ENCODE measurements around the gene SMIM30. TPM values are rescaled to one million over a fixed set of nuclear protein-coding genes. Genes with fewer than 3 reads are reported as not detected.

The SMIM30 gene
- total and polyA plus RNA-seq, 2 of the 4 experiments (the other 2 are of a cell fraction), result 31.6 to 47.7 TPM

DNA sequence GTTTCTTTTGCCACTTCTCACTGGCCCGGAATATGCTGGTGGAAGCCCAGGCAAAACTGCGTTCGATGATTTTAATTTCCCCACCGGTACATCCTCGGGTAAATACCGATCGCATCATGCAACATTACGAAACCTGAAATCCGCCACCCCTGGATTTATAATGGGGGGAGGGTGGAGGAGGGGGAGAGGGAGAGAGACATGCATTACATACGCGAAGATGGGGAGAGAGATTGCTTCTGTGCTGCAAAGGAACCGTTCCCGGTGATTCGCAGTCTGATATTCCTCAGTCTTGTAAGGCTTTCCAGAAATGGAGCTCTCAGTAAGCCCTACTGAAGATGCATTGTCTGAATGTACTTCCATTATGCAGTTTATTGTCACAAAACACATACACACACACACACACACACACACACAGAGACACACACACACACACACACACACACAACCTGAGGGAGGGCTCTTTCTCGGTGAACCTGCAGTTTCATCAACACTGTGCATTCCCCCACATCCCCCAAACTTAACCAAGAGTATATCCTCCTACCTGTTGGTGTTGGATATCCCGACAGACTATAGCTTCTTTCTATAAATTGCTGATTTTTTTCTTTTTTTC lies 32.5 kb downstream of the SMIM30 start (continued):
- TF ChIP-seq SMC3 (IDR thresholded peaks at IDR 0.05; ENCODE audit: low read depth, low read length), result no peak
- no peak for TF ChIP-seq NFE2L2 (IDR thresholded peaks at IDR 0.05; ENCODE audit: low read depth, low read length)

DNA sequence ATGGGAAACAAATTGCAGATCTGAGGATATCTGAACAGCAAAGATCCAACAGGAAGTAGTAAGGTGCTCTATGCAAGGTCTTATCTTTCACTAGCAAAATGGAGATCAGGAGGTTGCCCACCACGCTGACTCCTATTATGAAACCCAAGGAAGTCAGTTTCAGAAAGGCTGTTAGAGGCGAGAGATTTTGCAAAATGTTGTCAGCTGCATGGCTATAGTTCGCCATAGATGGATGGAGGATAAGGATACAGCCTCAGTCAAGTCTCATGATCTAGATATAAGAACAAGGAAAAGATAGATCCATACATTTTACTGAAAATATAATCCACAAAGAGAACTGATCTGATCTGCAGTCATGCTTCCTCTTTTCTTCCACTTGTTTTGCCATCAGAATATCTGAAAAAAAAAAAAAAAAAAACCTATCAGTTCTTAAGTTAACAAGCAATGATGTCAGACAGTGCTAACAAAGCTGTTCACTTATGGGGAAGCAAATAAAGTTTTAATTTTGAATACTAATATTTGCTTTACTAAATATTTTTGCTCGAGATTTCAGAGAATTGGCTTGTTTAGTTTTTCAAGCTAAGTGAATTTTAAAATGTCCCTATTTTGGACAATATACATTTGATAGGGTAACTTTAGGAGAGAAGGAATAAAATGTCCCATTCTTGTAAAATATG lies 33.7 kb downstream of the SMIM30 start:
- Histone ChIP-seq H3K27ac (ENCODE audit: insufficient read depth, low read length) (no peak overlapping the region), H2BK15ac (ENCODE audit: low read depth, low read length) (no peak overlapping the region), H3K27me3 (ENCODE audit: control insufficient read depth, insufficient read depth, low read length) (no peaks in the 10 kb centered on the region), H2BK20ac (ENCODE audit: low read depth, low read length) (no peak overlapping the region), H3K9me1 (ENCODE audit: insufficient read depth, low read length) (no peaks in the 10 kb centered on the region; the same call in 1 of the 2 replicates), H3K14ac (replicated peaks; ENCODE audit: low read depth, low read length) (no peak overlapping the region), H3K4ac (ENCODE audit: low read depth, low read length) (no peak overlapping the region), H2BK5ac (ENCODE audit: low read depth, low read length, poor library complexity, severe bottlenecking) (no peak overlapping the region), H3K4me2 (ENCODE audit: low read depth, low read length) (no peak overlapping the region), H3K36me3 (ENCODE audit: control insufficient read depth, insufficient read depth, low read length) (no peaks in the 10 kb centered on the region), H2BK120ac (ENCODE audit: low read depth, low read length) (no peak overlapping the region), H3K23ac (ENCODE audit: low read depth, low read length) (no peak overlapping the region), H3K79me1 (ENCODE audit: low read depth in 1 of 2, low read length in 2 of 2) (no peaks in the 10 kb centered on the region), H3K18ac (ENCODE audit: low read depth, low read length) (no peak overlapping the region), H4K91ac (ENCODE audit: insufficient read depth, low read depth, low read length) (no peak overlapping the region), H2AK5ac (ENCODE audit: low read depth, low read length) (no peak overlapping the region), H2AK9ac (replicated peaks; ENCODE audit: low read depth, low read length, poor library complexity) (no peak overlapping the region), H3K56ac (ENCODE audit: extremely low read depth, insufficient read depth, low read length) (no peak overlapping the region), H4K5ac (ENCODE audit: low read depth, low read length) (no peak overlapping the region), H4K20me1 (ENCODE audit: insufficient read depth, low read length) (no peaks in the 10 kb centered on the region), H3K4me3 (ENCODE audit: insufficient read depth, low read depth, low read length) (no peak overlapping the region), H3K9ac (ENCODE audit: low read depth, low read length) (no peak overlapping the region), H4K8ac (ENCODE audit: low read depth in 2 of 2, low read length in 2 of 2) (no peak overlapping the region), H3K9me3 (ENCODE audit: control insufficient read depth, insufficient read depth, low read length) (no peaks in the 10 kb centered on the region), H3K4me1 (ENCODE audit: control insufficient read depth, insufficient read depth, low read length) (0 out of 2 replicates have a peak, but pooled peaks cover 3% of the 10 kb centered on the region), H2AFZ (replicated peaks; ENCODE audit: low read length, poor library complexity) (no peak overlapping the region)
- no peak for DNase-seq
- in situ Hi-C loops (cut with MboI; ENCODE audit: low sequenced_read_pairs) (no loop called here), dilution Hi-C loops (cut with HindIII; ENCODE audit: low sequenced_read_pairs, unreplicated experiment) (no loop called here), intact Hi-C loops (cut with micrococcal nuclease) (loop anchor here (5.0 to 10.0 kb wide), 2 partner anchors 147 to 340 kb away; a partner anchor contains a TSS)
- BruUV-seq (replicated peaks), result no TSS peak
- no CpG with 5 or more reads among the region's 4 CpGs for WGBS, 2 experiments (ENCODE audit: extremely low coverage in 2 of 2, insufficient read length in 1 of 2)
- CTCF ChIA-PET, result interaction anchor here (0.6 kb wide), 1 partner anchor 75 kb away, joined by 3 read pairs; no protein-coding TSS in a partner anchor
- ATAC-seq (ENCODE audit: low read depth), result no peak
- POLR2A ChIA-PET (ENCODE audit: unreplicated experiment), result no interaction called here
- TF ChIP-seq MXI1 (IDR thresholded peaks at IDR 0.05; ENCODE audit: borderline replicate concordance, low read depth, low read length) (no peak), RAD21 (IDR thresholded peaks at IDR 0.05; ENCODE audit: low read length) (no peak), SMC3 (IDR thresholded peaks at IDR 0.05; ENCODE audit: low read depth, low read length) (no peak), MAZ (IDR thresholded peaks at IDR 0.05; ENCODE audit: borderline replicate concordance, low read depth, low read length) (no peak), CHD1 (IDR thresholded peaks at IDR 0.05; ENCODE audit: low read depth, low read length) (no peak), POLR2A (IDR thresholded peaks at IDR 0.05; ENCODE audit: low read depth, low read length) (no peak), MAFK (IDR thresholded peaks at IDR 0.05; ENCODE audit: low read depth, low read length) (no peak), RFX5 (IDR thresholded peaks at IDR 0.05; ENCODE audit: low read depth, low read length) (no peak), BHLHE40 (IDR thresholded peaks at IDR 0.05; ENCODE audit: low read depth, low read length) (no peak), NFE2L2 (IDR thresholded peaks at IDR 0.05; ENCODE audit: low read depth, low read length) (no peak), FOS (IDR thresholded peaks at IDR 0.05; ENCODE audit: low read depth, low read length) (no peak), RCOR1 (IDR thresholded peaks at IDR 0.05; ENCODE audit: insufficient replicate concordance, low read length) (no peak)
- TF ChIP-seq, protein P1, sequence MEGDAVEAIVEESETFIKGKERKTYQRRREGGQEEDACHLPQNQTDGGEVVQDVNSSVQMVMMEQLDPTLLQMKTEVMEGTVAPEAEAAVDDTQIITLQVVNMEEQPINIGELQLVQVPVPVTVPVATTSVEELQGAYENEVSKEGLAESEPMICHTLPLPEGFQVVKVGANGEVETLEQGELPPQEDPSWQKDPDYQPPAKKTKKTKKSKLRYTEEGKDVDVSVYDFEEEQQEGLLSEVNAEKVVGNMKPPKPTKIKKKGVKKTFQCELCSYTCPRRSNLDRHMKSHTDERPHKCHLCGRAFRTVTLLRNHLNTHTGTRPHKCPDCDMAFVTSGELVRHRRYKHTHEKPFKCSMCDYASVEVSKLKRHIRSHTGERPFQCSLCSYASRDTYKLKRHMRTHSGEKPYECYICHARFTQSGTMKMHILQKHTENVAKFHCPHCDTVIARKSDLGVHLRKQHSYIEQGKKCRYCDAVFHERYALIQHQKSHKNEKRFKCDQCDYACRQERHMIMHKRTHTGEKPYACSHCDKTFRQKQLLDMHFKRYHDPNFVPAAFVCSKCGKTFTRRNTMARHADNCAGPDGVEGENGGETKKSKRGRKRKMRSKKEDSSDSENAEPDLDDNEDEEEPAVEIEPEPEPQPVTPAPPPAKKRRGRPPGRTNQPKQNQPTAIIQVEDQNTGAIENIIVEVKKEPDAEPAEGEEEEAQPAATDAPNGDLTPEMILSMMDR (conservative IDR thresholded peaks at IDR 0.05; ENCODE audit: low read depth, low read length), result no peak
- TF ChIP-seq, protein P2, sequence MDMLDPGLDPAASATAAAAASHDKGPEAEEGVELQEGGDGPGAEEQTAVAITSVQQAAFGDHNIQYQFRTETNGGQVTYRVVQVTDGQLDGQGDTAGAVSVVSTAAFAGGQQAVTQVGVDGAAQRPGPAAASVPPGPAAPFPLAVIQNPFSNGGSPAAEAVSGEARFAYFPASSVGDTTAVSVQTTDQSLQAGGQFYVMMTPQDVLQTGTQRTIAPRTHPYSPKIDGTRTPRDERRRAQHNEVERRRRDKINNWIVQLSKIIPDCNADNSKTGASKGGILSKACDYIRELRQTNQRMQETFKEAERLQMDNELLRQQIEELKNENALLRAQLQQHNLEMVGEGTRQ (IDR thresholded peaks at IDR 0.05; ENCODE audit: low read depth, low read length), result no peak
